Ishikawa (cell line): ENCODE measurements around the gene GRIK2.

Experiments used
- CEBPB ChIP-seq: IDR thresholded peaks from 2 replicates; pipeline ENCODE4 v1.6.1; 2012
- EGR1 ChIP-seq: IDR thresholded peaks from 2 replicates; pipeline ENCODE4 v1.6.1; 2012
- RAD21 ChIP-seq: IDR thresholded peaks from 2 replicates; pipeline ENCODE4 v1.6.1; 2012; ENCODE audit warnings: low read depth

GRCh38 chr6:101486124-101486523 is 92.6 kb downstream of the GRIK2 start:
- TF ChIP-seq CEBPB (no peak), RAD21 (no peak), EGR1 (no peak)
